ENCODE measurements around the gene FGF7.
"Not testable (repeated sequence)": the region's sequence is repeated elsewhere in the genome, so short reads cannot be mapped to it uniquely, and the experiment has no call there.

GRCh38 chr15:49478021-49478420 lies 55.0 kb downstream of the FGF7 start:
- TF ChIP-seq CTCF, POLR2A (IDR thresholded peaks at IDR 0.05): not testable (repeated sequence)

Data from breast epithelium (tissue), 3 donors.